Suppressor macrophage (primary cell): ENCODE data around the gene TMEM138.

Source experiments
- DNase-seq, 4 experiments: peaks; one replicate each; pipeline ENCODE4 v3.0.0-alpha.2; 2020 to 2022
- total RNA-seq, 17 experiments: gene quantifications; one replicate each; lab custom pipeline; 2026; ENCODE audit warnings: mixed read lengths in 6 of 17, inconsistent platforms in 3 of 17; lab: John Stamatoyannopoulos, UW

TMEM138 gene
- total RNA-seq, result 14.7 to 86.2 (median 50.1) reads per million in 17 experiments

DNA sequence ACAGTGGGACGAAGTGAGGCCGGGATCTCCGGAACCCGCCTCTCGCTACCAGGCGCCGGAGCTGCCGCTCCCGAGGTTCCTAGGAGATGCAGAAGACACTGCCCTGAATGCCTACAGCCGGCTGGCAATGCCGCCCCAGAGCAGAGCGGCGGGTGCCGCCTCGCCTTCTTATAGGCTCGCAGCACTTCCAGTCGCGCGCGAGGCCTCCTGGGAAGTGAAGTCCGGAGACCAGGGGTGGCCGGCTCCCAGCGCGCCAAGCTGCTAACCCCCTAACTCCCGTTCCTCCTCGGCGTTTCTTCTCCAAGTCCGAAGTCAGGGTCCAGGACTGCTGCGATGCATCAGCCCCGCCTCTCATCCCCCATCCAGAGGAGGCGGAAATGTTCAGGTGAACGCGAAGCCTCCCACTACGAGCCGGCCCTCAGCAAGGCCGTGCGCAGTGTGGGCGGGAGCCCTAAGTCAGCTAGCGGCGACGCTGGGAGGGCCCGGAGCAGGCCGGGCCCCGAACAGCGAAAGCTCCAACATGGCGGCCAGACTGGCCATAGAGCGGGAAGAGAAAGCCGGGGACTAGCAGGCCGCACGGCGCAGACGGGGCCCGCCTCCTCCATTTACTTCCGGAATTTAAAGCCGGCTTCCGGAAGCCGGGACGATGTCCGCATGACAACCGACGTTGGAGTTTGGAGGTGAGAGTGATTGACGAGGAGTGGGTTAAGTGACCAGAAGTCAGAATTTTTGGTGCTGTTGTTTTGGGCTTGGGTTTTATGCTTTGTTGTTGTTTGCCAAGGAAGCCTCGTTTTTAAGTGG, at the start of gene TMEM138, which contains the start of gene CYB561A3:
Gene TMEM138 (plus strand): TSS at position 634 of the 801 bp plus-strand sequence. CDS start 2,017 bp downstream, outside the sequence.
Gene CYB561A3 (minus strand): TSS at position 142 of the 801 bp plus-strand sequence. CDS start 5,169 bp downstream, outside the sequence.
- peak; percentile 98 to 99 (median 99) for DNase-seq

DNA sequence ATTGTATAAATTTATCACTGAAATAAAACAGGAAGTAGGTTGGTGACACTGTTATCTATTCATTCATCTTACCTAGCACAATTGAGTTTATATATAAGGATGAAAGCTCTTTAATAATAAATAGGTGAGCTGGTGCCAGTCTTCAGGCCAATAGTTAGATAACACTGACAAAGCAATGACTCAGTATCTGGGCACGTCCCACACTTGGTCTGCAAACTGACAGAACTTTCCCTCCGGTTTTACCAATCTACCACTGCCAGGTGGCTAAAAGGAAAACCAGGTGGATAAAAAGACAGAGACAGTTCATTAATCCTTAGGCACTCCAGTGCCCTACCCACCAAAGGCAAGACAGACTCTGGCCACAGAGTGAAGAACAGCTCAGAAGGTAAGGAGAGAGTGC, 46.9 kb upstream of the TMEM138 start:
- no peak for DNase-seq

DNA sequence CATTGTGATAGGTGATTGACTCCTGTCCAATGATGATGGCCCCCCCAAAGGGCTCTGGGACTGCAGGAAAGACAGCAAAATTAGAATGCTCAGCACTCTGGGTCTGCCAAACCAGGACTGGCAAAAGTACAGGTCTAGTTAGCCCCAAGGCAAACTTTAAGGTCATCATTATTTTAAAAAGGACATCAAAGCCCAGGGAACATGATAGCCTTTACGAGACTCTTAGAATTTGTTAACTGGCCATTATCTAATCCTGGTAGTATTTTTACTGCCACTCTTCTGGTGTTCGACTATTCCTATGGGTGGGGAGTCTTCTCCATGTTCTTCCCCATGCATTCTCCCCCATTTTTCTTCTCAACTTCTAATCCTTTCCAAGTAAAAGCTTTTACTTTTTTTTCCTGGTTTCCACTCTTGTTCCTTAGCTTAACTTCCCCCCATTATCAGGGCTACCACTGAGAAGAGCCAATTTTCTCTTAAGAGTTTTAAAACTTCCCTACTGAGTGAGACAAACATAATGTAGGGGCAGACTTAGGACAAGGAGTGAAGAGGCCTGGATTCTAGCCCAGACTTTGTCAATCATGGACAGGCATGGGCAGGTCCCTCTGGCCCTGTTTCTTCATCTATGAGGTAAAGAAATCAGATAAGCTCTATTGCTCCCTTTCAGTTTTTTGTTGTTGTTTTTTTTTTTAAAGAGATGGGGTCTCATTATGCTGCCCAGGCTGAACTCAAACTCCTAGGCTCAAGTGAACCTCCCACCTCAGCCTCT, 36.3 kb upstream of the TMEM138 start:
- DNase-seq, result no peak

DNA sequence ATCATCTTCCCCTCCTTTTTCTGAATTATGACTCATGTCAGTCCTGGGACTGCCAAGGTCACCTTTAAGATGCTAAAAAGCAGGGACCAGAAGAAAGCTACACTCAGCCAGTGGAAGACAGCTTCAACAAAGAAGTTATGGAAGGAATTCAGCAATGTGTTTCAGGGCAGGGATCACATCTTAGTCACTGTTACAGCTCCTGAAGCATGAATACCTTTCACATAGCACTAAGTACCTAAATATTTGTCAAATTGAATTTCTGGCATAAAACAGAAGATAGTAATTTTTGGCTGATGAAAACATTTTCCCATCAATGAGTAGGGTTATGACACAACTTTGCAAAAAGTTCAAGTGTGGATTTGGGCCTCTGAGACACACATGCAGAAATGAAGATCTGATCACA, 34.5 kb upstream of the TMEM138 start:
- DNase-seq, result no peak

GRCh38 chr11:61328351-61328750, 33.8 kb upstream of the TMEM138 start:
- DNase-seq, result no peak

DNA sequence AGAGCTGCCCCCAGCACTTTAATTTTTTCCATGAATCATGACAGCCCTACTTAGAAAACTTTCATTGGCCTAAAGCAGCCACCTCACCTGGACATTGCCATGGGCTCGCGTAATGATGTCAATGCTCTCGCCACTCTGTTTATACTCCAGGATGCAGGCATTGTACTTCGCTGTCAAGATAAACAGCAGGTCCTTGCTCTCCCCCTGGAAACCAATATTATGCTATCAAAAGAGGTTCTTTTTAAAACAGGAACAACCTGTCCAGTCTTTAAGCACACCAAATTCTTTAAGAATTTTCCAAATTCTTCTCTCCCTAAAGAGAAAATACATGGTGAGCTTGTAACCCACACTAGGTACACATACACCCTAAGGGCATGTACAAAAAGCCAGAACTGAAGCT, 32.3 kb upstream of the TMEM138 start:
- no peak for DNase-seq

DNA sequence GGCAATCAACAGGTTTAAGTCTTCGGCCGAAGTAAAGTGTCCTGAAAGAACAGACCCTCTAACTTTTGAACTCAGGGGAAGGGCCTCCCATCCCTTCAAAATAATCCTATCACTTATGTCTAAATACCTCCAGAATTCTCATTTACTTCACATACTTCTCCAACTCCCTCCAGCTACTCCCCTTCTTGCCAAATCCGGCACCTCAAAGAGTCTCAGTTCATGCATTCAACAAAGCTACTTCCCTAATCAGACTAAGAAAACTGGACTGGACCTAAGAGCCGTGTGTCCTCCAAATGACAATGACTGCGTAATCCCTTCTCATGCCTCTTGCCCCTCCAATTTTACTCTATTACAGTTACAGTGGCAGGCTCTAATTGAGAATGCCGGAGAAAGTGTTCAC, 30.5 kb upstream of the TMEM138 start:
- DNase-seq, result peak; percentile 50 to 78 (median 68)

- peak in 2 of 4 experiments; percentile 28 to 56 for DNase-seq
Measured at GRCh38 chr11:61332281-61332796, 29.8 kb upstream of the TMEM138 start.

DNA sequence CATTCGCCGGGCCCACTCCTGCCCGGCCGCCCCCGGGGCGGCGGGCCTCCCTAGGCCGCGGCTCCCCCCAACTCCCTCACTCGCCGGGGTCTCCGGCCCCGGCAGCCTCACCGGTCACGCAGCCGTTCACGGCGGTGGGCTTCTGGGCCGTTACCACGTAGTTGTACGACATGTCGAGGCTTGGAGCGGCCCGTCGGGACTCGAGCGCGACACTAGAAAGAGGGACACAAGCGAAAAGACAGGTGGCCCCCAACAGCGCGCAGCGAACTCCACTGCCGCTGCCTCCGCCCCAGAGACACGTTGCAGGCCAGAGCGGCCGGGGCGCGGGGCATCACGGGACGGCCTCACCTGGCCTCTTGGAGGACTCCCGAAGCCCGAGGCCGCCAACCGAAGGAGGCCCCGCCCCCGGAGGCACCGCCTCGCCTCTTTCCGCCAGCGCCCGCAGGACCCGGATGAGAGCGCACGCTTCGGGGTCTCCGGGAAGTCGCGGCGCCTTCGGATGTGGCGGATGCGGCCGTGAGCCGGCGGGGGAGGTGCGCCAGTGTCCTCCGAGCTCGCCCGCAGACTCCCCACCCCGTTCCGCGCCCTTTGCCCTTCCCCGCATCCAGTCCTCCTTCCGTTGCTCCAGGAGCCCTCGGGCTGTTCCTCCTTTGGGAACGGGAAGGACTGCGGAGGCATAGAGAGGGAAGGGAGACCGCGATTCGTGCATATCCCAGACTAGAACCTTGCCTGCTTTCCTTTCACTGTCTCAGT, 29.2 kb upstream of the TMEM138 start, which contains the start of the genes DDB1 and TKFC:
Gene DDB1 (minus strand): TSS at position 309 of the 753 bp plus-strand sequence. CDS start 137 bp downstream, at position 172.
Gene TKFC (plus strand): TSS at position 432 of the 753 bp plus-strand sequence. CDS start 1,501 bp downstream, outside the sequence.
- DNase-seq, result peak; percentile 87 to 95 (median 90)

GRCh38 chr11:61333550-61334433, 28.4 kb upstream of the TMEM138 start:
- DNase-seq, result peak in 2 of 4 experiments; percentile 31 to 51

- peak in 1 of 4 experiments; percentile 41 for DNase-seq
Measured at GRCh38 chr11:61334434-61335354, 27.5 kb upstream of the TMEM138 start.

GRCh38 chr11:61335355-61335710, 26.8 kb upstream of the TMEM138 start:
- no peak for DNase-seq

GRCh38 chr11:61336171-61336935, 25.8 kb upstream of the TMEM138 start:
- peak; percentile 79 to 90 (median 86) for DNase-seq

GRCh38 chr11:61337706-61338470, 24.3 kb upstream of the TMEM138 start:
- peak in 1 of 4 experiments; percentile 49 for DNase-seq

GRCh38 chr11:61338783-61339489, 23.2 kb upstream of the TMEM138 start:
- DNase-seq, result no peak

DNA sequence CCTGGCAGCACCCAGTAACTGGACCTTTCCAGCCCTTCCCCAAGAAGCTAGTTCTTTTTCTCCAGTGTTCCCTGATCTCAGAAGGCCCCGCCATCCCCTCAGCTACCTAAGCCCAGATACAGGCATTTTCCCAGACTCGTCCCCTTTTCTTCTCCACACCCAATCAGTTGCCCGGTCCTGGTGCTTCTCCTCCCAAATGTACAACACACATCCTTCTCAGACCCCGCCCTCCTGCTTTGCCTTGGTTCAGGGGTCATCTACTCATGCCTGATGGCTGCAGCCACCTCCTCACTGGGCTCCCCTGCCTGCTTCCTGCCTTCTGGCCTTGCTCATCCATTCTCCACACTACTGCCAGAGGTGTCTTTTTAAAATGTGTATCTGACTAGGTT, 22.7 kb upstream of the TMEM138 start:
- no peak for DNase-seq

- peak in 1 of 4 experiments; percentile 52 for DNase-seq
Measured at GRCh38 chr11:61340979-61341378, 21.2 kb upstream of the TMEM138 start.

GRCh38 chr11:61341706-61342105, 20.5 kb upstream of the TMEM138 start:
- DNase-seq, result no peak
